PFSK-1 (cell line): Measurements from ENCODE around the gene PRMT3.

Experiments used
- FOXP2 ChIP-seq: optimal IDR thresholded peaks from 2 replicates; pipeline ENCODE3; 2011; ENCODE audit warnings: borderline replicate concordance, control low read depth, inconsistent platforms; ENCODE audit not compliant: insufficient read depth; ENCODE audit errors: extremely low read length, extremely low read depth
- POLR2AphosphoS5 ChIP-seq: IDR thresholded peaks from 2 replicates; pipeline ENCODE4 v1.6.1; 2012; ENCODE audit warnings: low read depth, mild to moderate bottlenecking, control low read depth, low read length, moderate library complexity
- SIN3A ChIP-seq: IDR thresholded peaks from 2 replicates; pipeline ENCODE4 v1.6.1; 2012; ENCODE audit warnings: mild to moderate bottlenecking, low read length, moderate library complexity, borderline replicate concordance; ENCODE audit not compliant: insufficient read depth
- TAF1 ChIP-seq: IDR thresholded peaks from 2 replicates; pipeline ENCODE4 v1.6.1; 2012; ENCODE audit warnings: low read length, control low read depth, borderline replicate concordance; ENCODE audit not compliant: insufficient read depth
- TF ChIP-seq, protein P1 (sequence below), 2 experiments: IDR thresholded peaks; 2 replicates each; pipeline versions ENCODE4 v1.6.1 to v1.8.0; 2011 to 2012; ENCODE audit warnings: low read depth in 2 of 2, low read length in 2 of 2, control low read depth in 1 of 2, inconsistent platforms in 1 of 2, mild to moderate bottlenecking in 1 of 2, moderate library complexity in 1 of 2; ENCODE audit not compliant: insufficient read depth in 1 of 2

Gene PRMT3

GRCh38 chr11:20403059-20403458 lies 15.5 kb downstream of the PRMT3 start:
- TF ChIP-seq POLR2AphosphoS5 (no peak), SIN3A (no peak), TAF1 (no peak), FOXP2 (no peak)
- TF ChIP-seq, protein P1, sequence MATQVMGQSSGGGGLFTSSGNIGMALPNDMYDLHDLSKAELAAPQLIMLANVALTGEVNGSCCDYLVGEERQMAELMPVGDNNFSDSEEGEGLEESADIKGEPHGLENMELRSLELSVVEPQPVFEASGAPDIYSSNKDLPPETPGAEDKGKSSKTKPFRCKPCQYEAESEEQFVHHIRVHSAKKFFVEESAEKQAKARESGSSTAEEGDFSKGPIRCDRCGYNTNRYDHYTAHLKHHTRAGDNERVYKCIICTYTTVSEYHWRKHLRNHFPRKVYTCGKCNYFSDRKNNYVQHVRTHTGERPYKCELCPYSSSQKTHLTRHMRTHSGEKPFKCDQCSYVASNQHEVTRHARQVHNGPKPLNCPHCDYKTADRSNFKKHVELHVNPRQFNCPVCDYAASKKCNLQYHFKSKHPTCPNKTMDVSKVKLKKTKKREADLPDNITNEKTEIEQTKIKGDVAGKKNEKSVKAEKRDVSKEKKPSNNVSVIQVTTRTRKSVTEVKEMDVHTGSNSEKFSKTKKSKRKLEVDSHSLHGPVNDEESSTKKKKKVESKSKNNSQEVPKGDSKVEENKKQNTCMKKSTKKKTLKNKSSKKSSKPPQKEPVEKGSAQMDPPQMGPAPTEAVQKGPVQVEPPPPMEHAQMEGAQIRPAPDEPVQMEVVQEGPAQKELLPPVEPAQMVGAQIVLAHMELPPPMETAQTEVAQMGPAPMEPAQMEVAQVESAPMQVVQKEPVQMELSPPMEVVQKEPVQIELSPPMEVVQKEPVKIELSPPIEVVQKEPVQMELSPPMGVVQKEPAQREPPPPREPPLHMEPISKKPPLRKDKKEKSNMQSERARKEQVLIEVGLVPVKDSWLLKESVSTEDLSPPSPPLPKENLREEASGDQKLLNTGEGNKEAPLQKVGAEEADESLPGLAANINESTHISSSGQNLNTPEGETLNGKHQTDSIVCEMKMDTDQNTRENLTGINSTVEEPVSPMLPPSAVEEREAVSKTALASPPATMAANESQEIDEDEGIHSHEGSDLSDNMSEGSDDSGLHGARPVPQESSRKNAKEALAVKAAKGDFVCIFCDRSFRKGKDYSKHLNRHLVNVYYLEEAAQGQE (IDR thresholded peaks at IDR 0.05; ENCODE audit: insufficient read depth in 1 of 2, low read depth in 2 of 2, low read length in 2 of 2): no peak

GRCh38 chr11:20406484-20406883 lies 19.0 kb downstream of the PRMT3 start:
- TF ChIP-seq SIN3A (no peak), POLR2AphosphoS5 (no peak), TAF1 (no peak), FOXP2 (no peak)
- TF ChIP-seq, protein P1 (IDR thresholded peaks at IDR 0.05; ENCODE audit: insufficient read depth in 1 of 2, low read depth in 2 of 2, low read length in 2 of 2): no peak

GRCh38 chr11:20407344-20407743 lies 19.8 kb downstream of the PRMT3 start:
- TF ChIP-seq SIN3A (no peak), FOXP2 (no peak), POLR2AphosphoS5 (no peak), TAF1 (no peak)
- TF ChIP-seq, protein P1 (IDR thresholded peaks at IDR 0.05; ENCODE audit: insufficient read depth in 1 of 2, low read depth in 2 of 2, low read length in 2 of 2): no peak

DNA sequence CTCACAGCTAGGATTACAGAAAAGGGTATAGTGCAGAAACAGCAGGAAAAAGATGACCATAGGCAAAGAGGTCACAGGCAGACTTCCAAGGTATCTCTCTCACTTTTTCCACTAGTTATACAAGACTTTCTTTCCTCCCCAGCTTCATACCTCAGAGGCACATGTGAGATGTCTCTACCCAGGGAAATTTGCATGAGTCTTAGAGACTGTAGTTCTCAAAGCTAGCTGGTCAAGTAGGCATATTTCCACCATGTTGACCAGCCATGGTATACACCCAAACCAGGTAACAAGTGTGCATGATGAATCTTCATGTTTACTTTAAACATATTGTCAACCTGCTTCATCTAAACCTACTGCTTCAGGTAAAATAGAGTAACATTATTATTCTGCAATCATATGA lies 27.9 kb downstream of the PRMT3 start:
- TF ChIP-seq, protein P1 (IDR thresholded peaks at IDR 0.05; ENCODE audit: insufficient read depth in 1 of 2, low read depth in 2 of 2, low read length in 2 of 2): no peak
- TF ChIP-seq POLR2AphosphoS5 (no peak), SIN3A (no peak), TAF1 (no peak), FOXP2 (no peak)

- TF ChIP-seq TAF1 (no peak), FOXP2 (no peak), SIN3A (no peak), POLR2AphosphoS5 (no peak)
- TF ChIP-seq, protein P1 (IDR thresholded peaks at IDR 0.05; ENCODE audit: insufficient read depth in 1 of 2, low read depth in 2 of 2, low read length in 2 of 2): no peak
These were observed 30.3 kb downstream of the PRMT3 start for GRCh38 chr11:20417771-20418170.
